Neural progenitor cell (in vitro differentiated cells): Measurements from ENCODE around the gene DNAJB12. TPM values are rescaled to one million over a fixed set of nuclear protein-coding genes. Genes with fewer than 3 reads are reported as not detected.
A peak's percentile ranks its signal among the peaks of the same experiment; 100 is the strongest.

Experiments
- DNase-seq: peaks from one replicate; pipeline ENCODE4 v3.0.0-alpha.2; 2016; ENCODE audit warnings: low spot score
- H2AFZ ChIP-seq: fragments of 200-600 bp; sonication (generic); replicated peaks from 2 replicates; pipeline ENCODE4 v1.6.1; 2016; ENCODE audit warnings: antibody characterized with exemption
- H3F3A ChIP-seq: fragments of 200-600 bp; sonication (generic); 2 replicates; pipeline ENCODE4 v1.6.1; 2016; ENCODE audit warnings: antibody characterized with exemption, low read depth
- H3K27ac ChIP-seq: fragments of 200-600 bp; sonication (generic); 2 replicates; pipeline ENCODE4 v1.5.1; 2016; ENCODE audit warnings: mild to moderate bottlenecking
- H3K27me3 ChIP-seq: fragments of 200-600 bp; sonication (generic); 2 replicates; pipeline ENCODE4 v1.6.1; 2016; ENCODE audit warnings: mild to moderate bottlenecking, moderate library complexity
- H3K36me3 ChIP-seq: fragments of 200-600 bp; sonication (generic); 2 replicates; pipeline ENCODE4 v1.5.1; 2016
- H3K4me1 ChIP-seq: fragments of 200-600 bp; sonication (generic); 2 replicates; pipeline ENCODE4 v1.6.1; 2016; ENCODE audit warnings: mixed run types
- H3K4me2 ChIP-seq: fragments of 200-600 bp; sonication (generic); 2 replicates; pipeline ENCODE4 v1.6.1; 2016
- H3K4me3 ChIP-seq: fragments of 200-600 bp; sonication (generic); 2 replicates; pipeline ENCODE4 v1.5.1; 2016
- H3K79me2 ChIP-seq: fragments of 200-600 bp; sonication (generic); 2 replicates; pipeline ENCODE4 v1.6.1; 2016; ENCODE audit warnings: low read depth
- H3K9ac ChIP-seq: fragments of 200-600 bp; sonication (generic); 2 replicates; pipeline ENCODE4 v1.6.1; 2016
- H3K9me3 ChIP-seq: fragments of 200-600 bp; sonication (generic); 2 replicates; pipeline ENCODE4 v1.5.1; 2016; ENCODE audit warnings: low read depth
- H4K20me1 ChIP-seq: fragments of 200-600 bp; sonication (generic); 2 replicates; pipeline ENCODE4 v1.6.1; 2016; ENCODE audit warnings: low read depth
- H3K27ac Mint-ChIP-seq: 3 replicates; pipeline ENCODE4 v1.8.0; 2021; ENCODE audit warnings: mixed read lengths
- H3K27me3 Mint-ChIP-seq: 2 replicates; pipeline ENCODE4 v1.8.0; 2022; ENCODE audit warnings: low read depth, mild to moderate bottlenecking, inconsistent platforms, moderate library complexity, mixed read lengths; ENCODE audit not compliant: insufficient read depth
- H3K36me3 Mint-ChIP-seq: 3 replicates; pipeline ENCODE4 v1.8.0; 2021; ENCODE audit warnings: mixed read lengths
- H3K4me1 Mint-ChIP-seq: 3 replicates; pipeline ENCODE4 v1.8.0; 2021; ENCODE audit warnings: mixed read lengths
- H3K4me3 Mint-ChIP-seq: 3 replicates; pipeline ENCODE4 v1.8.0; 2021; ENCODE audit warnings: mild to moderate bottlenecking, moderate library complexity, mixed read lengths
- H3K9me3 Mint-ChIP-seq: 3 replicates; pipeline ENCODE4 v1.8.0; 2020; ENCODE audit warnings: mixed read lengths
- EZH2 ChIP-seq: fragments of 200-600 bp; sonication (generic); IDR thresholded peaks from 2 replicates; pipeline ENCODE4 v1.6.1; 2017; ENCODE audit warnings: antibody characterized with exemption, mild to moderate bottlenecking, moderate library complexity
- EZH2phosphoT487 ChIP-seq: fragments of 200-600 bp; sonication (generic); IDR thresholded peaks from 2 replicates; pipeline ENCODE4 v1.6.1; 2017; ENCODE audit warnings: antibody characterized with exemption
- total RNA-seq: library from RNA; depleted of rRNA; stranded (reverse); fragments of >200 nt; gene quantifications from 2 replicates; pipeline ENCODE4 v1.2.3, GENCODE V29; 2015; ENCODE audit warnings: low replicate concordance
- TF ChIP-seq, protein P1 (sequence below): fragments of 200-600 bp; sonication (generic); IDR thresholded peaks from 2 replicates; pipeline ENCODE4 v1.5.1; 2017; ENCODE audit warnings: antibody characterized with exemption, mild to moderate bottlenecking

DNAJB12 gene
- total RNA-seq, 1 donor from 2014 or later = 8.8 TPM

DNA sequence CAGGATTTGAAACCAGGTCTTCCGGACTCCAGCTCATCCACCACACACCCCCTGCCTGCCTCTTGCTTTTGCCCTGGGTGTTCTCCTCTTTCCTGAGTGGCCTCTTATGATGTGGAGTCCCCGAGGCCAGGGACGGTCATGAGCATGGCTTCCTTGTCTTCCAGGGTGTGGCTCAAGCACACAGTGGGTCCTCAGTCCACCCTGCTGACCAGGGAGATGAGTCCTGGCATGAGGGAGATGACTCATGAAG, 32.8 kb downstream of the DNAJB12 start:
- Histone ChIP-seq H3K9me3 (no peaks in the 10 kb centered on the region), H3K27ac (no peak overlapping the region), H3K4me1 (peaks cover 20% of the 10 kb centered on the region), H3F3A (peaks cover 38% of the 10 kb centered on the region), H3K79me2 (no peaks in the 10 kb centered on the region), H3K4me2 (no peak overlapping the region), H3K36me3 (no peaks in the 10 kb centered on the region), H3K9ac (no peak overlapping the region), H2AFZ (no peak overlapping the region), H3K4me3 (no peak overlapping the region), H4K20me1 (no peaks in the 10 kb centered on the region), H3K27me3 (peaks cover 17% of the 10 kb centered on the region)
- Mint-ChIP-seq H3K9me3 (no peaks in the 10 kb centered on the region), H3K4me3 (peak overlapping the region; percentile 63), H3K36me3 (peaks cover 3% of the 10 kb centered on the region), H3K27ac (peak overlapping the region; percentile 92), H3K27me3 (peaks cover 18% of the 10 kb centered on the region), H3K4me1 (peaks cover 58% of the 10 kb centered on the region)
- TF ChIP-seq EZH2 (no peak), EZH2phosphoT487 (no peak)
- TF ChIP-seq, protein P1, sequence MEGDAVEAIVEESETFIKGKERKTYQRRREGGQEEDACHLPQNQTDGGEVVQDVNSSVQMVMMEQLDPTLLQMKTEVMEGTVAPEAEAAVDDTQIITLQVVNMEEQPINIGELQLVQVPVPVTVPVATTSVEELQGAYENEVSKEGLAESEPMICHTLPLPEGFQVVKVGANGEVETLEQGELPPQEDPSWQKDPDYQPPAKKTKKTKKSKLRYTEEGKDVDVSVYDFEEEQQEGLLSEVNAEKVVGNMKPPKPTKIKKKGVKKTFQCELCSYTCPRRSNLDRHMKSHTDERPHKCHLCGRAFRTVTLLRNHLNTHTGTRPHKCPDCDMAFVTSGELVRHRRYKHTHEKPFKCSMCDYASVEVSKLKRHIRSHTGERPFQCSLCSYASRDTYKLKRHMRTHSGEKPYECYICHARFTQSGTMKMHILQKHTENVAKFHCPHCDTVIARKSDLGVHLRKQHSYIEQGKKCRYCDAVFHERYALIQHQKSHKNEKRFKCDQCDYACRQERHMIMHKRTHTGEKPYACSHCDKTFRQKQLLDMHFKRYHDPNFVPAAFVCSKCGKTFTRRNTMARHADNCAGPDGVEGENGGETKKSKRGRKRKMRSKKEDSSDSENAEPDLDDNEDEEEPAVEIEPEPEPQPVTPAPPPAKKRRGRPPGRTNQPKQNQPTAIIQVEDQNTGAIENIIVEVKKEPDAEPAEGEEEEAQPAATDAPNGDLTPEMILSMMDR = no peak
- DNase-seq = no peak

DNA sequence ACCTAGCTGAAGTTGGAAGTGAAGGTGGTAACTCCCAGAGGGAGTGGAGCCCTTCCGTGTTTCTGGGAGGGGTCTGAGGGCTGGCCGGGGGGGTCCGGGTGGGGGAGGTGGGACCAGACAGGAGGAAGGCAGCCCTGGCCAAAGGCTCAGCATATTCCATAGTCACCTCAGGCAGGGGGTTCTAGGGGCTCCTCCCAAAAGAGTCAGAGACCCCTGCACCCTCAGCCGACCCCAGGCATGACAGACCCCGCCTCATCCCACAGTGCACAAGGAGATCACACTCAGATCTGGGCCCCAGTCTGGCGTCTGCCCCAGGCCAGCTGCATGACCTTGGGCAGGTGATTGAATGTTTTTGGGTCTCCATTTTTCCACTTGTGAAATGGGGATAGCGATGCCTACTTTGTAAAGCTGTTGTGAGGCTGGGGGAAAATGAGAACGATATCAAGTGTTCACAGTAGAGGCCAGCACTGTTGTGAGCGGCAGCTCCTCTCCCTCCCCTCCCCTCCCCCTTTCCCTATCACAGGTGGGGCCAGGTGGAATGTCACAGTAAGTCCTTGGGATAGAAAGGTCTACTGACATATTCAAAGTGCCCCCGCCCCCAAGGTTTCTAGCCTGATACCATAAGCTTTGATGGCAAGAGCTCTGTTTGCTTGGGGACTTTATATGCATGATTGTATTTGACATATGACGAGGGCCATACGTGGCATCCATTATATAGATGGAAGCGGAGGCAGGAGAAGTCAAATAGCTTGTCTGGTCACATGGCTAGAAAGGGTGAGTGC, 33.3 kb downstream of the DNAJB12 start:
- Mint-ChIP-seq H3K27ac (peak overlapping the region; percentile 92), H3K4me3 (peak overlapping the region; percentile 63), H3K4me1 (peaks cover 52% of the 10 kb centered on the region), H3K27me3 (peaks cover 16% of the 10 kb centered on the region), H3K36me3 (no peaks in the 10 kb centered on the region), H3K9me3 (no peaks in the 10 kb centered on the region)
- Histone ChIP-seq H3K36me3 (no peaks in the 10 kb centered on the region), H4K20me1 (no peaks in the 10 kb centered on the region), H2AFZ (no peak overlapping the region), H3K79me2 (no peaks in the 10 kb centered on the region), H3K9me3 (no peaks in the 10 kb centered on the region), H3K4me2 (peak overlapping the region; percentile 3), H3K27ac (no peak overlapping the region), H3F3A (peaks cover 38% of the 10 kb centered on the region), H3K4me3 (no peak overlapping the region), H3K9ac (no peak overlapping the region), H3K27me3 (peaks cover 17% of the 10 kb centered on the region), H3K4me1 (peaks cover 20% of the 10 kb centered on the region)
- no peak for DNase-seq
- TF ChIP-seq EZH2 = no peak
- TF ChIP-seq, protein P1 = no peak
- TF ChIP-seq EZH2phosphoT487 = no peak

DNA sequence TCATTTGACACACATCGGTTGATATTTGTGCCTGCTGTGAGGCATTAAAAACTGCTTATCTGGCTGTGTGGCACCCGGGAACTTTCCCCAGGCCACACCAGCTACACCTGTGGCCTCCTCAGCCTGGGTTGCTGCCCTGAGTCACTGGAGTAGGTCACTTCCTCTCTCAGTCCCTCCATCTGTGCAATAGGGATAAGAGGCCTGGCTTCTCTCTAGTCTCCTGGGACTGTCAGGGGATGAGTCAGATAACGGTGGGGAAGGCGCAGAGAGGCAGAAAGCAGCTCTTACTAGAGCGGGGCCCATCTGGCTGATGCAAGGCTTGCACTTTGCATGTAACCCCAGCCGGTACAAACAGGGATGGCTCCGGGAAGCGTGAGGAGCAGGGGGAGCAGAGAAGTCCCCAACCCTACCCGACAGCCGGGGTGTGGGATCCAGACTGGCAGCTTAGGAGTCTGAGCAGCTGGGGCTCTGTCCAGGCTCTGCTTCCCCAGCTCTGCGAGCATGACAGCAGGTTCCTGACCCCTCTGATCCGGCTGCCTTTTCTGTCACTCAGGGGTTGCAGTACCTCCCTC, 34.0 kb downstream of the DNAJB12 start:
- Histone ChIP-seq H3K9ac (no peak overlapping the region), H3K9me3 (no peaks in the 10 kb centered on the region), H3K79me2 (no peaks in the 10 kb centered on the region), H3K36me3 (no peaks in the 10 kb centered on the region), H3K4me2 (peak overlapping the region; percentile 3), H3K27ac (no peak overlapping the region), H4K20me1 (no peaks in the 10 kb centered on the region), H2AFZ (peak overlapping the region; percentile 54), H3F3A (peaks cover 38% of the 10 kb centered on the region), H3K4me1 (peaks cover 20% of the 10 kb centered on the region), H3K27me3 (peaks cover 17% of the 10 kb centered on the region), H3K4me3 (no peak overlapping the region)
- H3K27ac Mint-ChIP-seq = peak overlapping the region; percentile 70
- H3K36me3 Mint-ChIP-seq = no peaks in the 10 kb centered on the region
- peak overlapping the region; percentile 65 for H3K4me3 Mint-ChIP-seq
- peak; percentile 67 for DNase-seq
- peaks cover 55% of the 10 kb centered on the region for H3K4me1 Mint-ChIP-seq
- peaks cover 16% of the 10 kb centered on the region for H3K27me3 Mint-ChIP-seq
- no peak for TF ChIP-seq EZH2
- TF ChIP-seq, protein P1 = no peak
- TF ChIP-seq EZH2phosphoT487 = no peak
- no peaks in the 10 kb centered on the region for H3K9me3 Mint-ChIP-seq
